ENCODE measurements around the gene FOXJ3.

The FOXJ3 gene

GRCh38 chr1:42282867-42283583, 52.0 kb downstream of the FOXJ3 start:
- Histone ChIP-seq H3K9me3 (ENCODE audit: low read depth, low read length) (no peaks in the 10 kb centered on the region), H3K9ac (ENCODE audit: insufficient read length) (no peak overlapping the region), H3K4me3 (no peak overlapping the region), H3K36me3 (ENCODE audit: insufficient read depth, low read length) (peaks cover 6% of the 10 kb centered on the region), H3K27ac (no peak overlapping the region)
- no peak for DNase-seq (ENCODE audit: low read depth, low spot score)
- TF ChIP-seq EZH2 (IDR thresholded peaks at IDR 0.05) (no peak), POLR2AphosphoS5 (IDR thresholded peaks at IDR 0.05; ENCODE audit: borderline replicate concordance, low read depth, low read length) (no peak), FOXP2 (optimal IDR thresholded peaks at IDR 0.05; ENCODE audit: control extremely low read depth, extremely low read length, insufficient read depth) (no peak)

- DNase-seq (ENCODE audit: low read depth, low spot score) = no peak
- Histone ChIP-seq H3K9ac (ENCODE audit: insufficient read length) (no peak overlapping the region), H3K9me3 (ENCODE audit: low read depth, low read length) (no peaks in the 10 kb centered on the region), H3K36me3 (ENCODE audit: insufficient read depth, low read length) (peaks cover 9% of the 10 kb centered on the region), H3K4me3 (no peak overlapping the region), H3K27ac (no peak overlapping the region)
- no peak for TF ChIP-seq POLR2AphosphoS5 (IDR thresholded peaks at IDR 0.05; ENCODE audit: borderline replicate concordance, low read depth, low read length)
- TF ChIP-seq FOXP2 (optimal IDR thresholded peaks at IDR 0.05; ENCODE audit: control extremely low read depth, extremely low read length, insufficient read depth) = no peak
- TF ChIP-seq EZH2 (IDR thresholded peaks at IDR 0.05) = no peak
These were observed 52.9 kb downstream of the FOXJ3 start for GRCh38 chr1:42282024-42282579.

- Histone ChIP-seq H3K36me3 (ENCODE audit: insufficient read depth, low read length) (peaks cover 20% of the 10 kb centered on the region), H3K9ac (ENCODE audit: insufficient read length) (no peak overlapping the region), H3K9me3 (ENCODE audit: low read depth, low read length) (no peaks in the 10 kb centered on the region), H3K27ac (no peak overlapping the region), H3K4me3 (no peak overlapping the region)
- DNase-seq (ENCODE audit: low read depth, low spot score) = no peak
- TF ChIP-seq EZH2 (IDR thresholded peaks at IDR 0.05) = no peak
- no peak for TF ChIP-seq POLR2AphosphoS5 (IDR thresholded peaks at IDR 0.05; ENCODE audit: borderline replicate concordance, low read depth, low read length)
- no peak for TF ChIP-seq FOXP2 (optimal IDR thresholded peaks at IDR 0.05; ENCODE audit: control extremely low read depth, extremely low read length, insufficient read depth)
These were observed 54.2 kb downstream of the FOXJ3 start for GRCh38 chr1:42280821-42281220.

GRCh38 chr1:42279055-42279454, 56.0 kb downstream of the FOXJ3 start:
- no peak overlapping the region for H3K27ac ChIP-seq
- no peak for DNase-seq (ENCODE audit: low read depth, low spot score)
- peaks cover 31% of the 10 kb centered on the region for H3K36me3 ChIP-seq (ENCODE audit: insufficient read depth, low read length)
- TF ChIP-seq POLR2AphosphoS5 (IDR thresholded peaks at IDR 0.05; ENCODE audit: borderline replicate concordance, low read depth, low read length) (no peak), EZH2 (IDR thresholded peaks at IDR 0.05) (no peak), FOXP2 (optimal IDR thresholded peaks at IDR 0.05; ENCODE audit: control extremely low read depth, extremely low read length, insufficient read depth) (no peak)
- no peaks in the 10 kb centered on the region for H3K9me3 ChIP-seq (ENCODE audit: low read depth, low read length)
- H3K9ac ChIP-seq (ENCODE audit: insufficient read length) = no peak overlapping the region
- H3K4me3 ChIP-seq = no peak overlapping the region

- Histone ChIP-seq H3K27ac (no peak overlapping the region), H3K9me3 (ENCODE audit: low read depth, low read length) (peaks cover 4% of the 10 kb centered on the region; the same call in 1 of the 2 replicates), H3K36me3 (ENCODE audit: insufficient read depth, low read length) (peaks cover 42% of the 10 kb centered on the region), H3K4me3 (no peak overlapping the region), H3K9ac (ENCODE audit: insufficient read length) (no peak overlapping the region)
- DNase-seq (ENCODE audit: low read depth, low spot score) = no peak
- TF ChIP-seq FOXP2 (optimal IDR thresholded peaks at IDR 0.05; ENCODE audit: control extremely low read depth, extremely low read length, insufficient read depth) = no peak
- no peak for TF ChIP-seq POLR2AphosphoS5 (IDR thresholded peaks at IDR 0.05; ENCODE audit: borderline replicate concordance, low read depth, low read length)
- no peak for TF ChIP-seq EZH2 (IDR thresholded peaks at IDR 0.05)
These were observed 62.1 kb downstream of the FOXJ3 start for GRCh38 chr1:42272920-42273319.

GRCh38 chr1:42267904-42268303, 67.1 kb downstream of the FOXJ3 start:
- H3K4me3 ChIP-seq = no peak overlapping the region
- no peak overlapping the region for H3K9ac ChIP-seq (ENCODE audit: insufficient read length)
- H3K9me3 ChIP-seq (ENCODE audit: low read depth, low read length) = peaks cover 4% of the 10 kb centered on the region; the same call in 1 of the 2 replicates
- no peak overlapping the region for H3K27ac ChIP-seq
- peaks cover 32% of the 10 kb centered on the region for H3K36me3 ChIP-seq (ENCODE audit: insufficient read depth, low read length)
- no peak for TF ChIP-seq EZH2 (IDR thresholded peaks at IDR 0.05)
- TF ChIP-seq POLR2AphosphoS5 (IDR thresholded peaks at IDR 0.05; ENCODE audit: borderline replicate concordance, low read depth, low read length) = no peak
- no peak for TF ChIP-seq FOXP2 (optimal IDR thresholded peaks at IDR 0.05; ENCODE audit: control extremely low read depth, extremely low read length, insufficient read depth)
- no peak for DNase-seq (ENCODE audit: low read depth, low spot score)

GRCh38 chr1:42266253-42267135, 68.5 kb downstream of the FOXJ3 start:
- no peak overlapping the region for H3K4me3 ChIP-seq
- no peak for DNase-seq (ENCODE audit: low read depth, low spot score)
- no peak for TF ChIP-seq FOXP2 (optimal IDR thresholded peaks at IDR 0.05; ENCODE audit: control extremely low read depth, extremely low read length, insufficient read depth)
- TF ChIP-seq POLR2AphosphoS5 (IDR thresholded peaks at IDR 0.05; ENCODE audit: borderline replicate concordance, low read depth, low read length) = no peak
- TF ChIP-seq EZH2 (IDR thresholded peaks at IDR 0.05) = no peak
- H3K36me3 ChIP-seq (ENCODE audit: insufficient read depth, low read length) = peaks cover 36% of the 10 kb centered on the region
- no peak overlapping the region for H3K9ac ChIP-seq (ENCODE audit: insufficient read length)
- H3K27ac ChIP-seq = no peak overlapping the region
- H3K9me3 ChIP-seq (ENCODE audit: low read depth, low read length) = peaks cover 4% of the 10 kb centered on the region; the same call in 1 of the 2 replicates
